Esophagus squamous epithelium (tissue), 5 donors: ENCODE measurements around the gene ANKRD13B. TPM values are rescaled to one million over a fixed set of nuclear protein-coding genes. Genes with fewer than 3 reads are reported as not detected.
"Not testable (repeated sequence)": the region's sequence is repeated elsewhere in the genome, so short reads cannot be mapped to it uniquely, and the experiment has no call there.

Source experiments
- DNase-seq: peaks from one replicate; lab custom pipeline; 2025; lab: John Stamatoyannopoulos, UW
- H3K27ac ChIP-seq, 4 donors: fragments of 200-600 bp; sonication (generic); one replicate each; pipeline ENCODE4 v1.5.1; 2016 to 2019; ENCODE audit warnings: mild to moderate bottlenecking in 1 of 4
- H3K27me3 ChIP-seq, 4 donors: fragments of 200-600 bp; sonication (generic); 1 replicate in 3 of 4; 2 replicates in 1 of 4; pipeline versions ENCODE4 v1.5.1 to v1.6.0; 2017 to 2021; ENCODE audit warnings: antibody characterized with exemption in 1 of 4
- H3K36me3 ChIP-seq, 3 donors: fragments of 200-600 bp; sonication (generic); one replicate each; pipeline ENCODE4 v1.5.1; 2016 to 2019
- H3K4me1 ChIP-seq, 3 donors: fragments of 200-600 bp; sonication (generic); one replicate each; pipeline ENCODE4 v1.5.1; 2017 to 2019
- H3K4me3 ChIP-seq, 4 donors: fragments of 200-600 bp; sonication (generic); 1 replicate in 3 of 4; 2 replicates in 1 of 4; pipeline ENCODE4 v1.5.1; 2016 to 2019; ENCODE audit warnings: mild to moderate bottlenecking in 2 of 4, moderate library complexity in 1 of 4
- H3K9me3 ChIP-seq, 3 donors: fragments of 200-600 bp; sonication (generic); one replicate each; pipeline ENCODE4 v1.5.1; 2016 to 2019
- CTCF ChIP-seq, 6 experiments: fragments of 450-650 bp in 4 of 6; fragments of 200-600 bp in 2 of 6; sonication (generic) in 2 of 6; IDR thresholded peaks; one replicate each; pipeline ENCODE4 v1.5.1; 2016 to 2019; ENCODE audit warnings: antibody characterized with exemption in 6 of 6, mild to moderate bottlenecking in 4 of 6, moderate library complexity in 4 of 6
- POLR2A ChIP-seq, 4 donors: fragments of 450-650 bp; IDR thresholded peaks; one replicate each; pipeline ENCODE4 v1.6.1; 2017; ENCODE audit warnings: antibody characterized with exemption in 4 of 4, mild to moderate bottlenecking in 4 of 4, moderate library complexity in 3 of 4
- WGBS, 2 donors: methylation state at CpG; one replicate each; pipeline ENCODE4 v1.1.5; 2018; 5-methylcytosine and 5-hydroxymethylcytosine counted together
- intact Hi-C: fragments of 100-400 bp; cut with DNase I; formaldehyde crosslinking; loops from one replicate; pipeline ENCODE4 v1.15.0; 2022
- total RNA-seq, 4 donors: library from RNA; depleted of rRNA; stranded (reverse); fragments of >200 nt; gene quantifications; one replicate each; pipeline ENCODE4 v1.1.0, GENCODE V29; 2016
- donor health status: DM: yes; HTN: yes; CAD: no.

ANKRD13B gene
- total RNA-seq, 4 donors from 2014 or later = 3.3 to 18.7 (median 10.2) TPM

- H3K27me3 ChIP-seq = no peaks in the 10 kb centered on the region
- no peak overlapping the region for H3K27ac ChIP-seq
- H3K9me3 ChIP-seq = no peaks in the 10 kb centered on the region
- DNase-seq = no peak
- H3K36me3 ChIP-seq = no peaks in the 10 kb centered on the region
- peaks cover 0 to under 1% (median 0%) of the 10 kb centered on the region in 3 donors for H3K4me1 ChIP-seq
- no peak for TF ChIP-seq CTCF (IDR thresholded peaks at IDR 0.05)
- TF ChIP-seq POLR2A (IDR thresholded peaks at IDR 0.05) = no peak
- H3K4me3 ChIP-seq = no peak overlapping the region
- intact Hi-C loops = no loop called here
- 71 to 87% methylated on average over 3 of the region's 3 CpGs for WGBS, 2 donors
These were observed 37.1 kb upstream of the ANKRD13B start for GRCh38 chr17:29555840-29556239.

GRCh38 chr17:29557085-29557738 lies 35.7 kb upstream of the ANKRD13B start:
- Histone ChIP-seq H3K27ac (no peak overlapping the region), H3K4me3 (no peak overlapping the region), H3K4me1 (peaks cover 0 to 14% (median 7%) of the 10 kb centered on the region in 3 donors), H3K9me3 (no peaks in the 10 kb centered on the region), H3K27me3 (no peaks in the 10 kb centered on the region), H3K36me3 (peaks cover 0 to 9% (median 0%) of the 10 kb centered on the region in 3 donors)
- TF ChIP-seq POLR2A (IDR thresholded peaks at IDR 0.05) (no peak), CTCF (IDR thresholded peaks at IDR 0.05) (no peak)
- no peak for DNase-seq
- WGBS, 2 donors = 90 to 100% methylated on average over 1 of the region's 1 CpG
- intact Hi-C loops = no loop called here

GRCh38 chr17:29557739-29558116 lies 35.2 kb upstream of the ANKRD13B start:
- H3K4me3 ChIP-seq = no peak overlapping the region
- peaks cover 0 to 17% (median 10%) of the 10 kb centered on the region in 3 donors for H3K4me1 ChIP-seq
- H3K27ac ChIP-seq = no peak overlapping the region
- H3K27me3 ChIP-seq = no peaks in the 10 kb centered on the region
- DNase-seq = no peak
- no peak for TF ChIP-seq POLR2A (IDR thresholded peaks at IDR 0.05)
- TF ChIP-seq CTCF (IDR thresholded peaks at IDR 0.05) = no peak
- intact Hi-C loops = no loop called here
- H3K36me3 ChIP-seq = peaks cover 0 to 14% (median 0%) of the 10 kb centered on the region in 3 donors
- no peaks in the 10 kb centered on the region for H3K9me3 ChIP-seq

GRCh38 chr17:29558139-29558538 lies 34.8 kb upstream of the ANKRD13B start:
- 82 to 89% methylated on average over 2 to 5 of the region's 5 CpGs for WGBS, 2 donors
- H3K27me3 ChIP-seq, H3K27ac ChIP-seq, H3K9me3 ChIP-seq, H3K4me3 ChIP-seq, DNase-seq, intact Hi-C loops: not testable (repeated sequence)
- H3K36me3 ChIP-seq = peaks cover 0 to 16% (median 0%) of the 10 kb centered on the region in 3 donors
- H3K4me1 ChIP-seq = peaks cover 0 to 17% (median 10%) of the 10 kb centered on the region in 3 donors

GRCh38 chr17:29559640-29560039 lies 33.3 kb upstream of the ANKRD13B start:
- intact Hi-C loops = no loop called here
- no peak for DNase-seq
- H3K36me3 ChIP-seq = peaks cover 0 to 16% (median 0%) of the 10 kb centered on the region in 3 donors
- H3K27me3 ChIP-seq = no peaks in the 10 kb centered on the region
- 91 to 95% methylated on average over 2 of the region's 2 CpGs for WGBS, 2 donors
- TF ChIP-seq POLR2A (IDR thresholded peaks at IDR 0.05) (no peak), CTCF (IDR thresholded peaks at IDR 0.05) (no peak)
- peaks cover 0 to 24% (median 10%) of the 10 kb centered on the region in 3 donors for H3K4me1 ChIP-seq
- no peaks in the 10 kb centered on the region for H3K9me3 ChIP-seq
- no peak overlapping the region for H3K4me3 ChIP-seq
- H3K27ac ChIP-seq = no peak overlapping the region
